Kidney (tissue), 14 donors: Measurements from ENCODE around the gene CYRIA. TPM values are rescaled to one million over a fixed set of nuclear protein-coding genes. Genes with fewer than 3 reads are reported as not detected.

Experiments used
- DNase-seq, 5 donors: peaks; one replicate each; pipeline ENCODE4 v3.0.0-alpha.2; 2013 to 2020
- FAIRE-seq: peaks from 2 replicates; lab custom pipeline; 2012; peaks lifted over from hg19 to GRCh38; lab: Jason Lieb, UNC
- H3K27ac ChIP-seq, 2 donors: one replicate each; pipeline ENCODE4 v1.7.0; 2013; ENCODE audit warnings: low read depth in 2 of 2, low read length in 2 of 2, inconsistent platforms in 1 of 2
- H3K27me3 ChIP-seq: one replicate; pipeline ENCODE4 v1.7.1; 2013; ENCODE audit warnings: low read length, inconsistent platforms; ENCODE audit not compliant: control insufficient read depth, insufficient read depth
- H3K36me3 ChIP-seq, 3 donors: one replicate each; pipeline versions ENCODE4 v1.7.0 to v1.7.1; 2013; ENCODE audit warnings: low read length in 3 of 3, control low read depth in 1 of 3, inconsistent platforms in 1 of 3; ENCODE audit not compliant: insufficient read depth in 3 of 3, control insufficient read depth in 2 of 3
- H3K4me1 ChIP-seq, 3 donors: one replicate each; pipeline versions ENCODE4 v1.7.0 to v1.7.1; 2013; ENCODE audit warnings: low read length in 3 of 3, inconsistent platforms in 1 of 3, low read depth in 1 of 3; ENCODE audit not compliant: control insufficient read depth in 2 of 3, insufficient read depth in 2 of 3
- H3K4me3 ChIP-seq, 3 donors: one replicate each; pipeline versions ENCODE4 v1.7.0 to v1.8.1; 2013; ENCODE audit warnings: low read length in 3 of 3, control low read depth in 1 of 3, inconsistent platforms in 1 of 3
- H3K9ac ChIP-seq, 3 donors: one replicate each; pipeline versions ENCODE4 v1.7.0 to v1.7.1; 2013; ENCODE audit warnings: low read length in 3 of 3, control low read depth in 1 of 3, inconsistent platforms in 1 of 3
- H3K9me3 ChIP-seq, 3 donors: one replicate each; pipeline versions ENCODE4 v1.7.0 to v1.7.1; 2013; ENCODE audit warnings: low read length in 3 of 3, control low read depth in 1 of 3, inconsistent platforms in 1 of 3; ENCODE audit not compliant: control insufficient read depth in 2 of 3, insufficient read depth in 1 of 3
- CTCF ChIP-seq: IDR thresholded peaks from 3 replicates; pipeline ENCODE4 v1.5.1; 2012; ENCODE audit warnings: mild to moderate bottlenecking, moderate library complexity, borderline replicate concordance; ENCODE audit not compliant: insufficient read depth; ENCODE audit errors: extremely low read depth
- intact Hi-C: fragments of 100-400 bp; cut with DNase I; formaldehyde crosslinking; loops from one replicate; pipeline ENCODE4 v1.11.1; 2022
- polyA plus RNA-seq: library from polyadenylated mRNA; stranded (reverse); fragments of 350-450 nt; fragmentation: Illumina TruSeq; extraction: RNeasy Lipid Tissue Mini Kit (QIAGEN cat#74804); gene quantifications from one replicate; pipeline ENCODE4 v1.2.3, GENCODE V29; 2014; ENCODE audit warnings: low read depth, low replicate concordance; ENCODE audit not compliant: insufficient read depth
- total RNA-seq: library from RNA; stranded (reverse); fragmentation: NEBNext Ultra II Directional; extraction: Animal tissue kit (Norgen Biotek cat#: 25700); gene quantifications from one replicate; pipeline ENCODE4 v1.2.1, GENCODE V29; 2021
- donor health status: control.
- donor health status: control.
- donor health status: control.
- donor health status: control.
- donor health status: control.
- donor health status: DM: yes; HTN: yes; CAD: no.
- donor health status: Normal renal cell carcinoma (clear cell type).

CYRIA gene
- total and polyA plus RNA-seq, 2 donors from 2014 or later: 1.0 to 11.8 TPM

- peak overlapping the region in 1 of 2 donors; percentile 23 for H3K27ac ChIP-seq
- no peaks in the 10 kb centered on the region for H3K27me3 ChIP-seq
- DNase-seq: peak in 2 of 5 donors; percentile 37 to 53
- no peak overlapping the region for H3K4me3 ChIP-seq
- FAIRE-seq: no peak
- H3K9ac ChIP-seq: no peak overlapping the region
- intact Hi-C loops: no loop called here
- peaks cover 0 to 11% (median 0%) of the 10 kb centered on the region in 3 donors for H3K4me1 ChIP-seq
- no peaks in the 10 kb centered on the region for H3K36me3 ChIP-seq
- H3K9me3 ChIP-seq: no peaks in the 10 kb centered on the region
- no peak for TF ChIP-seq CTCF
Measured at GRCh38 chr2:16623031-16623430, 42.6 kb downstream of the CYRIA start.

- H3K27ac ChIP-seq: peak overlapping the region in 1 of 2 donors; percentile 23
- no peak for TF ChIP-seq CTCF
- H3K4me1 ChIP-seq: peaks cover 0 to 11% (median 0%) of the 10 kb centered on the region in 3 donors
Measured at GRCh38 chr2:16622399-16622968, 43.1 kb downstream of the CYRIA start.

GRCh38 chr2:16621316-16621715, 44.3 kb downstream of the CYRIA start:
- DNase-seq (no peak), FAIRE-seq (no peak)
- Histone ChIP-seq H3K4me1 (peaks cover 0 to 11% (median 0%) of the 10 kb centered on the region in 3 donors), H3K9ac (no peak overlapping the region), H3K27me3 (no peaks in the 10 kb centered on the region), H3K9me3 (no peaks in the 10 kb centered on the region), H3K36me3 (no peaks in the 10 kb centered on the region), H3K27ac (no peak overlapping the region), H3K4me3 (no peak overlapping the region)
- no peak for TF ChIP-seq CTCF
- intact Hi-C loops: no loop called here

More at GRCh38 chr2:16622399-16622968, 43.1 kb downstream of the CYRIA start:
- Histone ChIP-seq H3K4me3 (no peak overlapping the region), H3K27me3 (no peaks in the 10 kb centered on the region), H3K36me3 (no peaks in the 10 kb centered on the region), H3K9ac (no peak overlapping the region), H3K9me3 (no peaks in the 10 kb centered on the region)
- intact Hi-C loops: no loop called here
- DNase-seq (peak in 2 of 5 donors; percentile 43 to 49), FAIRE-seq (no peak)
